HTERT RPE-1 (cell line): ENCODE measurements around the gene ZGPAT.
"Not testable (repeated sequence)": the region's sequence is repeated elsewhere in the genome, so short reads cannot be mapped to it uniquely, and the experiment has no call there.

Source experiments
- in situ Hi-C: fragments of 300-500 bp; cut with MboI; formaldehyde crosslinking; loops from 4 replicates; pipeline ENCODE4 v1.14.3; 2020; ENCODE audit warnings: low sequenced_read_pairs

The ZGPAT gene

GRCh38 chr20:63707558-63708300 is at the start of gene ZGPAT, which contains the start of gene ARFRP1:
Gene ZGPAT, plus strand, starts transcription at chr20:63708039. Its CDS starts 542 bp downstream, at chr20:63708581.
Gene ARFRP1, minus strand, starts transcription at chr20:63707976. Its CDS starts 885 bp downstream, at chr20:63707091.
- in situ Hi-C loops, result no loop called here

GRCh38 chr20:63658749-63659187 is 49.1 kb upstream of the ZGPAT start:
- in situ Hi-C loops, result no loop called here

- in situ Hi-C loops, result no loop called here
These were observed 48.5 kb upstream of the ZGPAT start for GRCh38 chr20:63659370-63659769.

- in situ Hi-C loops, result not testable (repeated sequence)
These were observed 47.7 kb upstream of the ZGPAT start for GRCh38 chr20:63660174-63660573.

GRCh38 chr20:63660622-63661021 is 47.2 kb upstream of the ZGPAT start:
- in situ Hi-C loops, result no loop called here

GRCh38 chr20:63661108-63661507 is 46.7 kb upstream of the ZGPAT start:
- in situ Hi-C loops, result no loop called here

- in situ Hi-C loops, result no loop called here
These were observed 45.7 kb upstream of the ZGPAT start for GRCh38 chr20:63661959-63662812.

GRCh38 chr20:63662813-63663189 is 45.0 kb upstream of the ZGPAT start:
- in situ Hi-C loops, result no loop called here

- in situ Hi-C loops, result no loop called here
These were observed 44.3 kb upstream of the ZGPAT start for GRCh38 chr20:63663332-63664066.

- in situ Hi-C loops, result no loop called here
These were observed 43.5 kb upstream of the ZGPAT start for GRCh38 chr20:63664143-63664851.

GRCh38 chr20:63664861-63665594 is 42.8 kb upstream of the ZGPAT start:
- in situ Hi-C loops, result no loop called here

GRCh38 chr20:63665708-63666107 is 42.1 kb upstream of the ZGPAT start:
- in situ Hi-C loops, result no loop called here

- in situ Hi-C loops, result no loop called here
These were observed 40.0 kb upstream of the ZGPAT start for GRCh38 chr20:63667858-63668257.

- in situ Hi-C loops, result no loop called here
These were observed 39.5 kb upstream of the ZGPAT start for GRCh38 chr20:63668351-63668750.

- in situ Hi-C loops, result not testable (repeated sequence)
These were observed 36.1 kb upstream of the ZGPAT start for GRCh38 chr20:63671695-63672094.

GRCh38 chr20:63672666-63673065 is 35.2 kb upstream of the ZGPAT start:
- in situ Hi-C loops, result no loop called here

- in situ Hi-C loops, result no loop called here
These were observed 33.9 kb upstream of the ZGPAT start for GRCh38 chr20:63673951-63674350.

- in situ Hi-C loops, result no loop called here
These were observed 32.0 kb upstream of the ZGPAT start for GRCh38 chr20:63675681-63676368.

GRCh38 chr20:63678071-63678470 is 29.8 kb upstream of the ZGPAT start:
- in situ Hi-C loops, result no loop called here
